Measurements from ENCODE around the gene ZC3H6. TPM values are rescaled to one million over a fixed set of nuclear protein-coding genes. Genes with fewer than 3 reads are reported as not detected.

The ZC3H6 gene
- total and polyA plus RNA-seq, 2 of the 13 experiments (the other 11 are each of a cell fraction or from before 2014, with no cell fraction given): 0.71 to 0.93 TPM

DNA sequence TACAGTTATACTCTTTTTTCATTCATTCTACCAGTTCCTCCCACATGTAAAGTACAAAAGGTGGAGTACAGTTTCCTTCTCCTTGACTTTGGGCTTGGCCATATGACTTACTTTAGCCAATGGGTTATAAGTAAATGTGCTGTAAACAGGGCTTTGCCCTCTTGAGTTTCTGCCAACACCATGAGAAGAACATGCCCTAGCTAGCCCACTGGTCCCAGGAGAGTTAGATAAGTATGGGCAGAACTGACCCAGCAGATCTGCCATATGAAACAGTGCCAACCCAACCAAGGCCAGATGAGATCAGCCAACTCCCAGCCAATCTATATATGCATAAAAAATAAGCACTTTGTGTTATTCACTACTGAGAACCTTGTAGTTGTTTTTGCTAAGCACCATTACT is 46.0 kb upstream of the ZC3H6 start (continued):
- TF ChIP-seq, protein P1, sequence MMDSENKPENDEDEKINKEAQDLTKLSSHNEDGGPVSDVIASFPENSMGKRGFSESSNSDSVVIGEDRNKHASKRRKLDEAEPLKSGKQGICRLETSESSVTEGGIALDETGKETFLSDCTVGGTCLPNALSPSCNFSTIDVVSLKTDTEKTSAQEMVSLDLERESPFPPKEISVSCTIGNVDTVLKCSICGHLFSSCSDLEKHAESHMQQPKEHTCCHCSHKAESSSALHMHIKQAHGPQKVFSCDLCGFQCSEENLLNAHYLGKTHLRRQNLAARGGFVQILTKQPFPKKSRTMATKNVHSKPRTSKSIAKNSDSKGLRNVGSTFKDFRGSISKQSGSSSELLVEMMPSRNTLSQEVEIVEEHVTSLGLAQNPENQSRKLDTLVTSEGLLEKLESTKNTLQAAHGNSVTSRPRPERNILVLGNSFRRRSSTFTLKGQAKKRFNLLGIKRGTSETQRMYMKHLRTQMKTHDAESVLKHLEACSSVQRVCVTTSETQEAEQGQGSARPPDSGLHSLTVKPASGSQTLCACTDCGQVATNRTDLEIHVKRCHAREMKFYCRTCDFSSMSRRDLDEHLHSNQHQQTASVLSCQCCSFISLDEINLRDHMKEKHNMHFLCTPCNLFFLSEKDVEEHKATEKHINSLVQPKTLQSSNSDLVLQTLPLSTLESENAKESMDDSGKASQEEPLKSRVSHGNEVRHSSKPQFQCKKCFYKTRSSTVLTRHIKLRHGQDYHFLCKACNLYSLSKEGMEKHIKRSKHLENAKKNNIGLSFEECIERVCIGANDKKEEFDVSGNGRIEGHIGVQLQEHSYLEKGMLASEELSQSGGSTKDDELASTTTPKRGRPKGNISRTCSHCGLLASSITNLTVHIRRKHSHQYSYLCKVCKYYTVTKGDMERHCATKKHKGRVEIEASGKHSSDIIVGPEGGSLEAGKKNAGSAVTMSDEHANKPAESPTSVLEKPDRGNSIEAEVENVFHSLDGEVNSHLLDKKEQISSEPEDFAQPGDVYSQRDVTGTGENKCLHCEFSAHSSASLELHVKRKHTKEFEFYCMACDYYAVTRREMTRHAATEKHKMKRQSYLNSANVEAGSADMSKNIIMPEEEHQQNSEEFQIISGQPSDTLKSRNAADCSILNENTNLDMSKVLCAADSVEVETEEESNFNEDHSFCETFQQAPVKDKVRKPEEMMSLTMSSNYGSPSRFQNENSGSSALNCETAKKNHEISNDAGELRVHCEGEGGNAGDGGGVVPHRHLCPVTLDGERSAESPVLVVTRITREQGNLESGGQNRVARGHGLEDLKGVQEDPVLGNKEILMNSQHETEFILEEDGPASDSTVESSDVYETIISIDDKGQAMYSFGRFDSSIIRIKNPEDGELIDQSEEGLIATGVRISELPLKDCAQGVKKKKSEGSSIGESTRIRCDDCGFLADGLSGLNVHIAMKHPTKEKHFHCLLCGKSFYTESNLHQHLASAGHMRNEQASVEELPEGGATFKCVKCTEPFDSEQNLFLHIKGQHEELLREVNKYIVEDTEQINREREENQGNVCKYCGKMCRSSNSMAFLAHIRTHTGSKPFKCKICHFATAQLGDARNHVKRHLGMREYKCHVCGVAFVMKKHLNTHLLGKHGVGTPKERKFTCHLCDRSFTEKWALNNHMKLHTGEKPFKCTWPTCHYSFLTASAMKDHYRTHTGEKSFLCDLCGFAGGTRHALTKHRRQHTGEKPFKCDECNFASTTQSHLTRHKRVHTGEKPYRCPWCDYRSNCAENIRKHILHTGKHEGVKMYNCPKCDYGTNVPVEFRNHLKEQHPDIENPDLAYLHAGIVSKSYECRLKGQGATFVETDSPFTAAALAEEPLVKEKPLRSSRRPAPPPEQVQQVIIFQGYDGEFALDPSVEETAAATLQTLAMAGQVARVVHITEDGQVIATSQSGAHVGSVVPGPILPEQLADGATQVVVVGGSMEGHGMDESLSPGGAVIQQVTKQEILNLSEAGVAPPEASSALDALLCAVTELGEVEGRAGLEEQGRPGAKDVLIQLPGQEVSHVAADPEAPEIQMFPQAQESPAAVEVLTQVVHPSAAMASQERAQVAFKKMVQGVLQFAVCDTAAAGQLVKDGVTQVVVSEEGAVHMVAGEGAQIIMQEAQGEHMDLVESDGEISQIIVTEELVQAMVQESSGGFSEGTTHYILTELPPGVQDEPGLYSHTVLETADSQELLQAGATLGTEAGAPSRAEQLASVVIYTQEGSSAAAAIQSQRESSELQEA (CRISPR knock-in tag; IDR thresholded peaks at IDR 0.05; ENCODE audit: not compliant biosample characterization): no peak
- TF ChIP-seq, protein P2, sequence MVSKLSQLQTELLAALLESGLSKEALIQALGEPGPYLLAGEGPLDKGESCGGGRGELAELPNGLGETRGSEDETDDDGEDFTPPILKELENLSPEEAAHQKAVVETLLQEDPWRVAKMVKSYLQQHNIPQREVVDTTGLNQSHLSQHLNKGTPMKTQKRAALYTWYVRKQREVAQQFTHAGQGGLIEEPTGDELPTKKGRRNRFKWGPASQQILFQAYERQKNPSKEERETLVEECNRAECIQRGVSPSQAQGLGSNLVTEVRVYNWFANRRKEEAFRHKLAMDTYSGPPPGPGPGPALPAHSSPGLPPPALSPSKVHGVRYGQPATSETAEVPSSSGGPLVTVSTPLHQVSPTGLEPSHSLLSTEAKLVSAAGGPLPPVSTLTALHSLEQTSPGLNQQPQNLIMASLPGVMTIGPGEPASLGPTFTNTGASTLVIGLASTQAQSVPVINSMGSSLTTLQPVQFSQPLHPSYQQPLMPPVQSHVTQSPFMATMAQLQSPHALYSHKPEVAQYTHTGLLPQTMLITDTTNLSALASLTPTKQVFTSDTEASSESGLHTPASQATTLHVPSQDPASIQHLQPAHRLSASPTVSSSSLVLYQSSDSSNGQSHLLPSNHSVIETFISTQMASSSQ (IDR thresholded peaks at IDR 0.05; ENCODE audit: low read depth): no peak
- TF ChIP-seq, protein P2 (CRISPR knock-in tag; IDR thresholded peaks at IDR 0.05; ENCODE audit: borderline replicate concordance): no peak
- TF ChIP-seq FOXK1 (CRISPR knock-in tag; IDR thresholded peaks at IDR 0.05; ENCODE audit: borderline replicate concordance, low read depth): no peak
